Measurements from ENCODE around the gene GIPC1. TPM values are rescaled to one million over a fixed set of nuclear protein-coding genes. Genes with fewer than 3 reads are reported as not detected.

Gene GIPC1
- total RNA-seq, 1 donor, result 155 TPM

DNA sequence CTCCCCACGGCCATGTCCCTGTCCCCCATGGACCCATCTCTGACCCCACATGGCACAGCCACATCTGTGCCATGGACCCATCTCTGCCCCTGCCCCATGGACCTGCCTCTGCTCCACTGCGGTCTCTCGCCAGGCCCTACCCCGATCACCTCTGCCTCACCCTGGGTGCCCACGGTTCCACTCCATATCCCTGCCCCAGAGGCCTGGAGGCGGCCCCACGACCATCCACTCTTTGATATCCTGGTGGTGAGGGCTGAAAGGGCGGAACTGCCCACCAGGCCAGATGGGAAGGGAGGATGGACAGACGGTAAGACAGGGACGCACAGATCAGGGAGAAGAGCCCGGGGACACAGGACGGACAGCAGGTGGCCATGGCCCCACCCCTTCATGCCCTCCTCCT is 21.1 kb downstream of the GIPC1 start:
- DNase-seq (ENCODE audit: low read depth), result no peak
- H3K4me3 ChIP-seq (ENCODE audit: low read depth, low read length), result peak overlapping the region; percentile 54

DNA sequence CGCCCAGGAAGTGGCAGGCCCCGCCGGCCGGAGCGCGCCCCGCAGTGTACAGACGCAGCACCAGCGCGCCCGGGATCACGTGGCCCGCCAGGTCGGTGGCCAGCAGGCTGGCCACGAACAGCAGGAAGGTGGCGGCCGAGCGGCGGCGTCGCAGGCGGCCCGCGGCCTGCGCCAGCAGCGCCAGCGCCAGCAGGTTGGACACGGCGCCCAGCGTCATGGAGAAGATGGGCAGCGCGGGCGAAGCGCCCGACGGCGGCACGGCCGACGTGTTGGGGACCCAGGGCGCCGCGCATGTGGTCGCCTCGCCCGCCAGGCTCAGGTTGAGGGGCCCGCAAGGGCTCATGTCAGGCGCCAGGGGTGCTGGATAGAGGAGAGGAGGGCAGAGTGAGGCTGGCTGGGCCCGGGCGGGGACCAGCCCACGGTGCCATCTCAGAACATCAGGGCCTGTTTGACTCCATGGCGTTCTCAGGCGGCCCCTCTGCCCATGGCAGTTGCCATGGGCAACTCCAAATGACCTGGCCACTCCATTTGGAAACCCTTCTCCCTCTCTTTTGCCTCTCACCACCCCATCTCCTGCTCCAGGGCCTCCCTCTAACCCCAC is 21.8 kb downstream of the GIPC1 start:
- no peak overlapping the region for H3K4me3 ChIP-seq (ENCODE audit: low read depth, low read length)
- TF ChIP-seq, protein P1, sequence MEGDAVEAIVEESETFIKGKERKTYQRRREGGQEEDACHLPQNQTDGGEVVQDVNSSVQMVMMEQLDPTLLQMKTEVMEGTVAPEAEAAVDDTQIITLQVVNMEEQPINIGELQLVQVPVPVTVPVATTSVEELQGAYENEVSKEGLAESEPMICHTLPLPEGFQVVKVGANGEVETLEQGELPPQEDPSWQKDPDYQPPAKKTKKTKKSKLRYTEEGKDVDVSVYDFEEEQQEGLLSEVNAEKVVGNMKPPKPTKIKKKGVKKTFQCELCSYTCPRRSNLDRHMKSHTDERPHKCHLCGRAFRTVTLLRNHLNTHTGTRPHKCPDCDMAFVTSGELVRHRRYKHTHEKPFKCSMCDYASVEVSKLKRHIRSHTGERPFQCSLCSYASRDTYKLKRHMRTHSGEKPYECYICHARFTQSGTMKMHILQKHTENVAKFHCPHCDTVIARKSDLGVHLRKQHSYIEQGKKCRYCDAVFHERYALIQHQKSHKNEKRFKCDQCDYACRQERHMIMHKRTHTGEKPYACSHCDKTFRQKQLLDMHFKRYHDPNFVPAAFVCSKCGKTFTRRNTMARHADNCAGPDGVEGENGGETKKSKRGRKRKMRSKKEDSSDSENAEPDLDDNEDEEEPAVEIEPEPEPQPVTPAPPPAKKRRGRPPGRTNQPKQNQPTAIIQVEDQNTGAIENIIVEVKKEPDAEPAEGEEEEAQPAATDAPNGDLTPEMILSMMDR (IDR thresholded peaks at IDR 0.05; ENCODE audit: insufficient read depth, low read depth, low read length), result no peak
- DNase-seq (ENCODE audit: low read depth), result no peak

More for the DNA sequence above, 21.1 kb downstream of the GIPC1 start:
- TF ChIP-seq, protein P1 (IDR thresholded peaks at IDR 0.05; ENCODE audit: insufficient read depth, low read depth, low read length), result no peak

DNA sequence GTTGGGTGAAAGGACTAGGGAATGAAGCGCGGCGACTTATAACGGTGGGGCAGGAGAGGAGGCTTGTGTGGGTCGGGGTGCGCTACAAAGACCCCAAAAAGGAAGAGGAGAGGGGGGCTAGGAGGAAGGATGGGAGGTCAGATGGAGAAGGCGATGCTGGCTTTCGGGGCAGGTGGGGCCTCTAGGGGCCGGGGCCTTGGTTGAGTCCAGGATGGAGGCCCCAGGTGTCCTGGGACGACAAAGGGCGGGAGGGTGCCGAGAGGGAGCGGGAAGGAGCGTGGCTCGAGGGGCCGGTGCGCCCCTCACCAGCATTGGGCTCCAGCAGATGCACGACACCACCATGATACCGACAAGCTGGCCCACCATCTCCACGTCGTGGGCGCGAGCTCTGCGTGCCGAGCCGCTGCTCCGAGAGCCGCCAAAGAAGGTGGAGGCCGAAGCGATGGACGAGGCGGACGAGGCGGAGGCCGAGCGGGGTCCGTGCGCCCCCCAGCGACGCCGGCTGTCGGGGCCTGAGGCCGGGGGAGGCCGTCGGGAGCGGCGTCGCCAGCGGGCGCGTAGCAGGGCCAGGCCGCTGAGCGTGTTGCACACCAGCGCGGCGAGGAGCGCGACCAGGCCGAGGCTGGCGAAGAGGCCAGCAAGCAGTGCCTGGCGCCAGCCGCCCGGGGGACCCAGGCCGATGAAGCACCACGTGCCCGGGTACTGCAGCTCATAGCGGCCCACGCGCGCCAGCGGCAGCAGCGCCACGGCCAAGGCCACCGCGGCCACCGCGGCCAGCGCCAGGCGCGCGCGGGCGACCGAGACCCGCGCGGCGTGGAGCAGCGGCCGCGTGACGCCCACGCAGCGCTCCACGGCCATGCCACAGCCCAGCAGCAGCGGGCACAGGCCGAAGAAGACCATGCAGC is 22.6 kb downstream of the GIPC1 start:
- no peak overlapping the region for H3K4me3 ChIP-seq (ENCODE audit: low read depth, low read length)
- no peak for DNase-seq (ENCODE audit: low read depth)
- TF ChIP-seq, protein P1 (IDR thresholded peaks at IDR 0.05; ENCODE audit: insufficient read depth, low read depth, low read length), result no peak

DNA sequence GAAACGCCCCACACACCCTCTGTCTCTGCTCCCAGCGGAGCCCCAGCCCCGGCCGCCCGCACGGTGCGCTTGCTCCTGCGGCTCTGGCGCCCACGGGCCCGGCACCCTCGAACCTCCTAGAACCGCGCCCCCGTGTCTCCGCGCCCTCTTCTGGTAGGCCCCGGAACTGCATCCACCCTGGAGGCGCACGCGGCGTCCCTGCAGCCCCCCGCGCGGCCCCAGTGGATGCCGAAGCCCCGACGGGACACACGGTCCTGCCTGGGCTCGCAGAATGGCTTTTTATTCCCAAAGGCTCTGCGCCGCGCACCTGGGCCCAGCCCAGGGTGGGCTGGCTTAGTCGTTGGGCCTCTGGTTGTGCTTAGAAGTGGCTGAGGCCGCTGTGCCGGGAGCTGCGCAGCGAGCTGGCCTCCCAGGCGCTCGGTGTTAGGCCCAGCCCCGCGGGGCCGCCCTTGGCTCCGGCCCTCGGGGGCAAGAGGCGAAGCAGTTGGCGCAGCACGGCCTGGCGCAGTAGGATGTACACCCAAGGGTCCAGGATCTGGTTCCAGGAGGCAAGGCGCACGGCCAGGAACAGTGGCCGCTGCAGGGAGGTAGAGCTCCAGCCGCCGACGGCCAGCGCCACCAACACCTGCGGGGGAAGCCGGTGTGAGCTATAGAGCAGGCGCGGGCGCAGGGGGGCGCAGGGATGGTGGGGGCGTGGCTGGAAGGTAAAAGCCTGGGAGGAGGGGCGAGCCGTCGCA is 23.6 kb downstream of the GIPC1 start:
- TF ChIP-seq, protein P1 (IDR thresholded peaks at IDR 0.05; ENCODE audit: insufficient read depth, low read depth, low read length), result peak; percentile 89
- H3K4me3 ChIP-seq (ENCODE audit: low read depth, low read length), result peak overlapping the region; percentile 18
- DNase-seq (ENCODE audit: low read depth), result peak; percentile 66

DNA sequence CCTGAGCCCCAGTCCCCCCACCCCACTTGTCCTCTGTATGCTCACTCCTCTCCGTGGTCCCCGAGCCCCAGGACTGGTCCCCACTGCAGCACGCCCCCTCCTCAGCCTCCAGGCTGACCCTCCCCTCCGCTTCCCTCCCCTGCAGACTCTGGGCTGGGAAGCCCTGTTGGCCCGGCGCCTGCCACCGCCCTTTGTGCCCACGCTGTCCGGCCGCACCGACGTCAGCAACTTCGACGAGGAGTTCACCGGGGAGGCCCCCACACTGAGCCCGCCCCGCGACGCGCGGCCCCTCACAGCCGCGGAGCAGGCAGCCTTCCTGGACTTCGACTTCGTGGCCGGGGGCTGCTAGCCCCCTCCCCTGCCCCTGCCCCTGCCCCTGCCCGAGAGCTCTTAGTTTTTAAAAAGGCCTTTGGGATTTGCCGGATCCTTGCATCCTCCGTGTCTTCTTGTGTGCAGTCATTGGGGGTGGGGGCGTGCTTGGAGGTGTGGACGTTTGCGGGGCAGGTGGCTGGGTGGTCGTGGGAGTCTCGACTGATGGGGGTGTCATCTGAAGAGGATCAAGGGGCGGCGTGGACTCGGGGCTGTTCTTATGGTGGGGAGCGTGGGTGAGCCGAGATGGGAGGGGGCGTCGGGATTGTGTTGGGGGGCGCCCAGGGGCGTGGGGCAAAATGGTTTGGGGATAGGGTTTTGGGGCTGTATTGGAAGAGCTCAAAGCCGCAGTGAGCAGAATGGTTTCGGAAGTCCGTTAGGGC is 24.3 kb downstream of the GIPC1 start:
- H3K4me3 ChIP-seq (ENCODE audit: low read depth, low read length), result no peak overlapping the region
- TF ChIP-seq, protein P1 (IDR thresholded peaks at IDR 0.05; ENCODE audit: insufficient read depth, low read depth, low read length), result no peak
- DNase-seq (ENCODE audit: low read depth), result no peak
